Osteoblast (primary cell): Measurements from ENCODE around the gene TPI1. TPM values are rescaled to one million over a fixed set of nuclear protein-coding genes. Genes with fewer than 3 reads are reported as not detected.
"Not testable (repeated sequence)": the region's sequence is repeated elsewhere in the genome, so short reads cannot be mapped to it uniquely, and the experiment has no call there.

ENCODE experiments used
- DNase-seq: peaks from one replicate; pipeline ENCODE4 v3.0.0; 2011; ENCODE audit warnings: low spot score, mixed read lengths; ENCODE audit not compliant: insufficient read length; ENCODE audit errors: missing footprints
- H2AFZ ChIP-seq: 2 replicates; pipeline ENCODE4 v1.6.0; 2011; ENCODE audit warnings: mild to moderate bottlenecking, low read length
- H3K27ac ChIP-seq: 2 replicates; pipeline ENCODE4 v1.5.1; 2011; ENCODE audit warnings: mild to moderate bottlenecking, low read depth, low read length, moderate library complexity
- H3K27me3 ChIP-seq: 2 replicates; pipeline ENCODE4 v1.6.0; 2012; ENCODE audit warnings: mild to moderate bottlenecking, control low read depth, inconsistent platforms, low read length, moderate library complexity; ENCODE audit not compliant: insufficient read depth
- H3K36me3 ChIP-seq: 2 replicates; pipeline ENCODE4 v1.5.1; 2011; ENCODE audit warnings: mild to moderate bottlenecking, low read length, control low read depth, moderate library complexity; ENCODE audit not compliant: insufficient read depth
- H3K4me1 ChIP-seq: 2 replicates; pipeline ENCODE4 v1.5.1; 2011; ENCODE audit warnings: mild to moderate bottlenecking, low read length, control low read depth, moderate library complexity; ENCODE audit not compliant: insufficient read depth
- H3K4me2 ChIP-seq: 2 replicates; pipeline ENCODE4 v1.6.0; 2011; ENCODE audit warnings: mild to moderate bottlenecking, low read length; ENCODE audit not compliant: insufficient read depth
- H3K4me3 ChIP-seq: fragments of 200-600 bp; sonication (generic); 3 replicates; pipeline ENCODE4 v1.5.1; 2012; ENCODE audit warnings: mild to moderate bottlenecking, low read length, inconsistent platforms; ENCODE audit not compliant: insufficient read depth
- H3K79me2 ChIP-seq: 2 replicates; pipeline ENCODE4 v1.6.0; 2012; ENCODE audit warnings: mild to moderate bottlenecking, low read length, control low read depth, inconsistent platforms; ENCODE audit not compliant: insufficient read depth
- H3K9me3 ChIP-seq: 2 replicates; pipeline ENCODE4 v1.5.1; 2011; ENCODE audit warnings: low read depth, low read length, control low read depth
- H4K20me1 ChIP-seq: 2 replicates; pipeline ENCODE4 v1.6.0; 2012; ENCODE audit warnings: mild to moderate bottlenecking, low read length, control low read depth; ENCODE audit not compliant: insufficient read depth
- CTCF ChIP-seq: IDR thresholded peaks from 2 replicates; pipeline ENCODE4 v1.5.1; 2011; ENCODE audit warnings: mild to moderate bottlenecking, low read depth, low read length, moderate library complexity; ENCODE audit errors: extremely low read depth
- total RNA-seq: library from RNA; depleted of rRNA; stranded (reverse); fragments of >200 nt; gene quantifications from 2 replicates; pipeline ENCODE4 v1.2.3, GENCODE V29; 2012

Gene TPI1
- total RNA-seq, 1 donor: 553 TPM

- Histone ChIP-seq H3K4me1 (peaks cover 5% of the 10 kb centered on the region), H3K36me3 (peaks cover 82% of the 10 kb centered on the region), H3K79me2 (peaks cover 12% of the 10 kb centered on the region), H3K27ac (no peak overlapping the region), H4K20me1 (no peaks in the 10 kb centered on the region), H3K27me3 (no peaks in the 10 kb centered on the region), H3K9me3 (no peaks in the 10 kb centered on the region), H3K4me3 (no peak overlapping the region), H3K4me2 (no peak overlapping the region), H2AFZ (no peak overlapping the region)
- TF ChIP-seq CTCF: no peak
- no peak for DNase-seq
These were observed 6.4 kb upstream of the TPI1 start for GRCh38 chr12:6860942-6861341.

GRCh38 chr12:6861391-6861790 lies 5.9 kb upstream of the TPI1 start:
- no peaks in the 10 kb centered on the region for H3K9me3 ChIP-seq
- H3K27ac ChIP-seq: no peak overlapping the region
- peaks cover 83% of the 10 kb centered on the region for H3K36me3 ChIP-seq
- H2AFZ ChIP-seq: no peak overlapping the region
- peaks cover 5% of the 10 kb centered on the region for H3K4me1 ChIP-seq
- peaks cover 7% of the 10 kb centered on the region for H3K79me2 ChIP-seq
- H3K4me2 ChIP-seq: no peak overlapping the region
- no peaks in the 10 kb centered on the region for H3K27me3 ChIP-seq
- H4K20me1 ChIP-seq: no peaks in the 10 kb centered on the region
- TF ChIP-seq CTCF: no peak
- peak; percentile 25 for DNase-seq
- H3K4me3 ChIP-seq: no peak overlapping the region

- Histone ChIP-seq H2AFZ (no peak overlapping the region), H3K27ac (peak overlapping the region; percentile 74), H3K4me2 (no peak overlapping the region), H3K4me1 (peaks cover 11% of the 10 kb centered on the region), H3K79me2 (peaks cover 6% of the 10 kb centered on the region), H3K9me3 (no peaks in the 10 kb centered on the region), H3K36me3 (peaks cover 67% of the 10 kb centered on the region), H4K20me1 (peaks cover 2% of the 10 kb centered on the region), H3K27me3 (no peaks in the 10 kb centered on the region), H3K4me3 (no peak overlapping the region)
- DNase-seq: peak; percentile 13
- no peak for TF ChIP-seq CTCF
These were observed 4.3 kb upstream of the TPI1 start for GRCh38 chr12:6863033-6863432.

- H2AFZ ChIP-seq: no peak overlapping the region
- no peaks in the 10 kb centered on the region for H3K9me3 ChIP-seq
- no peak for TF ChIP-seq CTCF
- no peaks in the 10 kb centered on the region for H3K27me3 ChIP-seq
- H4K20me1 ChIP-seq: peaks cover 9% of the 10 kb centered on the region
- H3K4me1 ChIP-seq: peaks cover 16% of the 10 kb centered on the region
- peak overlapping the region; percentile 7 for H3K4me2 ChIP-seq
- H3K36me3 ChIP-seq: peaks cover 60% of the 10 kb centered on the region
- no peak overlapping the region for H3K4me3 ChIP-seq
- H3K27ac ChIP-seq: peak overlapping the region; percentile 74
- DNase-seq: peak; percentile 98
- H3K79me2 ChIP-seq: peaks cover 14% of the 10 kb centered on the region
These were observed 3.6 kb upstream of the TPI1 start for GRCh38 chr12:6863586-6864321.

GRCh38 chr12:6865307-6865706 lies 2.0 kb upstream of the TPI1 start:
- not testable (repeated sequence) for H3K9me3 ChIP-seq, DNase-seq, H3K4me3 ChIP-seq, H3K27me3 ChIP-seq, H3K4me2 ChIP-seq, H3K27ac ChIP-seq, H2AFZ ChIP-seq
- peaks cover 25% of the 10 kb centered on the region for H4K20me1 ChIP-seq
- peaks cover 59% of the 10 kb centered on the region for H3K36me3 ChIP-seq
- peaks cover 29% of the 10 kb centered on the region for H3K79me2 ChIP-seq
- peaks cover 32% of the 10 kb centered on the region for H3K4me1 ChIP-seq
